Breast epithelium (tissue), 4 donors: ENCODE data around the gene MOB3A. TPM values are rescaled to one million over a fixed set of nuclear protein-coding genes. Genes with fewer than 3 reads are reported as not detected.

Source experiments
- DNase-seq, 2 donors: peaks; one replicate each; pipeline ENCODE4 v3.0.0-alpha.2; 2019; ENCODE audit warnings: low spot score in 2 of 2
- H3K27ac ChIP-seq, 2 donors: fragments of 200-600 bp; sonication (generic) in 1 of 2; one replicate each; pipeline ENCODE4 v1.5.1; 2016 to 2019; ENCODE audit warnings: mild to moderate bottlenecking in 1 of 2
- H3K27me3 ChIP-seq, 2 donors: fragments of 200-600 bp; sonication (generic) in 1 of 2; one replicate each; pipeline versions ENCODE4 v1.5.1 to v1.6.0; 2017 to 2019; ENCODE audit warnings: control low read depth in 1 of 2, mild to moderate bottlenecking in 1 of 2
- H3K36me3 ChIP-seq: fragments of 200-600 bp; one replicate; pipeline ENCODE4 v1.5.1; 2019
- H3K4me1 ChIP-seq, 2 donors: fragments of 200-600 bp; sonication (generic); one replicate each; pipeline ENCODE4 v1.5.1; 2016 to 2019; ENCODE audit warnings: control low read depth in 1 of 2
- H3K4me3 ChIP-seq, 3 donors: fragments of 200-600 bp; sonication (generic); 1 replicate in 2 of 3; 2 replicates in 1 of 3; pipeline ENCODE4 v1.5.1; 2016 to 2019; ENCODE audit warnings: mild to moderate bottlenecking in 3 of 3, moderate library complexity in 2 of 3
- H3K9me3 ChIP-seq, 2 donors: fragments of 200-600 bp; sonication (generic) in 1 of 2; one replicate each; pipeline ENCODE4 v1.5.1; 2016 to 2019; ENCODE audit warnings: control low read depth in 1 of 2
- POLR2A ChIP-seq: fragments of 450-650 bp; IDR thresholded peaks from one replicate; pipeline ENCODE4 v1.6.1; 2016; ENCODE audit warnings: antibody characterized with exemption, mild to moderate bottlenecking, moderate library complexity
- POLR2AphosphoS5 ChIP-seq, 3 donors: sonication (generic); formaldehyde crosslinking; IDR thresholded peaks; one replicate each; pipeline ENCODE4 v1.6.1; 2017; ENCODE audit warnings: antibody characterized with exemption in 3 of 3
- intact Hi-C: fragments of 100-400 bp; cut with DNase I; formaldehyde crosslinking; loops from one replicate; pipeline ENCODE4 v1.15.1; 2023; ENCODE audit warnings: low total_unique reads
- total RNA-seq, 3 donors: library from RNA; depleted of rRNA; stranded (reverse); fragments of >200 nt; gene quantifications; one replicate each; pipeline ENCODE4 v1.1.0, GENCODE V29; 2016
- TF ChIP-seq, protein P1 (sequence below), 3 donors: fragments of 450-650 bp; IDR thresholded peaks; one replicate each; pipeline ENCODE4 v1.5.1; 2016 to 2017; ENCODE audit warnings: antibody characterized with exemption in 3 of 3, mild to moderate bottlenecking in 3 of 3, moderate library complexity in 3 of 3

Gene MOB3A
- total RNA-seq, 3 donors from 2014 or later = 18.3 to 45.8 (median 29.2) TPM

GRCh38 chr19:2050991-2051772 lies 44.9 kb downstream of the MOB3A start, which contains the start of gene MKNK2:
Gene MKNK2, minus strand, starts transcription at chr19:2051244. Its CDS starts 393 bp downstream, at chr19:2050851.
- Histone ChIP-seq H3K4me1 (peaks cover 49 to 50% of the 10 kb centered on the region in 2 donors), H3K36me3 (no peaks in the 10 kb centered on the region), H3K27me3 (no peaks in the 10 kb centered on the region), H3K27ac (peak within 1 kb of the TSS; percentile 98), H3K9me3 (no peaks in the 10 kb centered on the region), H3K4me3 (peak within 1 kb of the TSS; percentile 95 to 97 (median 97))
- intact Hi-C loops = no loop called here
- peak; percentile 87 to 94 for DNase-seq
- TF ChIP-seq POLR2A (peak; percentile 65), POLR2AphosphoS5 (IDR thresholded peaks at IDR 0.05) (peak; percentile 92 to 93 (median 92))
- TF ChIP-seq, protein P1, sequence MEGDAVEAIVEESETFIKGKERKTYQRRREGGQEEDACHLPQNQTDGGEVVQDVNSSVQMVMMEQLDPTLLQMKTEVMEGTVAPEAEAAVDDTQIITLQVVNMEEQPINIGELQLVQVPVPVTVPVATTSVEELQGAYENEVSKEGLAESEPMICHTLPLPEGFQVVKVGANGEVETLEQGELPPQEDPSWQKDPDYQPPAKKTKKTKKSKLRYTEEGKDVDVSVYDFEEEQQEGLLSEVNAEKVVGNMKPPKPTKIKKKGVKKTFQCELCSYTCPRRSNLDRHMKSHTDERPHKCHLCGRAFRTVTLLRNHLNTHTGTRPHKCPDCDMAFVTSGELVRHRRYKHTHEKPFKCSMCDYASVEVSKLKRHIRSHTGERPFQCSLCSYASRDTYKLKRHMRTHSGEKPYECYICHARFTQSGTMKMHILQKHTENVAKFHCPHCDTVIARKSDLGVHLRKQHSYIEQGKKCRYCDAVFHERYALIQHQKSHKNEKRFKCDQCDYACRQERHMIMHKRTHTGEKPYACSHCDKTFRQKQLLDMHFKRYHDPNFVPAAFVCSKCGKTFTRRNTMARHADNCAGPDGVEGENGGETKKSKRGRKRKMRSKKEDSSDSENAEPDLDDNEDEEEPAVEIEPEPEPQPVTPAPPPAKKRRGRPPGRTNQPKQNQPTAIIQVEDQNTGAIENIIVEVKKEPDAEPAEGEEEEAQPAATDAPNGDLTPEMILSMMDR (IDR thresholded peaks at IDR 0.05) = peak; percentile 8 to 36 (median 28)

DNA sequence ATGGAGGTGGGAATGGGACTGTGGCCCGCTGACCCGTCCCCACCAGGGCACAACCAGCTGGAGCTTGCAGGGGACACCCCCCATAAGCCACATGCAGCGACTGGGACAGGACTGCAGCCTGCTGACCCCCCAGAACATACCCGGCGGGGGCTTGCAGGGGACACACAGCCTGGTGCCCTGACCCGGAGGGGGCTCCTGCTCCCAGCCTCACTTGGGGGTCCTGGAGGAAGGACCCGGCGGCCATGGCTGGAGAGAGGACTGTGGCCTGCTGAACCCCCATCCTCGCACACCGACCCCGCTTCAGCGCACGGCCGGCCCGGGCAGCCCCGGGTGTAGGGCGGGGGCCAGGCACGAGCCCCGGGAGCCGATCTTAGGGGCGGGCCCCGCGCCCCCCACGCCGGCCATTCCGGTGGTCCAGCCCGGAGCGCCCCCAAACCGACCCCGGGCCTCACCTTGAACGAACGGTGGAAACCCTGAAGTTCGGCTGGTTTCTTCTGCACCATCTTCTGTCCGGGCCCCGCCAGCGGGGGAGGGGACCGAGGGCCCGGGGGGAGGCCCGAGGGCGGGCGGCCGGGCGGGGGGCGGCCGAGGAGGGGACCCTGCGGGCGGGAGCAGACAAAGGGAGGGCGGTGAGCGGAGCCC lies 45.7 kb downstream of the MOB3A start:
- H3K27me3 ChIP-seq = no peaks in the 10 kb centered on the region
- peaks cover 45 to 52% of the 10 kb centered on the region in 2 donors for H3K4me1 ChIP-seq
- peak overlapping the region; percentile 95 to 97 (median 97) for H3K4me3 ChIP-seq
- H3K27ac ChIP-seq = peak overlapping the region; percentile 98
- intact Hi-C loops = no loop called here
- TF ChIP-seq, protein P1 (IDR thresholded peaks at IDR 0.05) = no peak
- TF ChIP-seq POLR2AphosphoS5 (IDR thresholded peaks at IDR 0.05) (no peak), POLR2A (no peak)
- no peak for DNase-seq
- no peaks in the 10 kb centered on the region for H3K9me3 ChIP-seq
- H3K36me3 ChIP-seq = no peaks in the 10 kb centered on the region

DNA sequence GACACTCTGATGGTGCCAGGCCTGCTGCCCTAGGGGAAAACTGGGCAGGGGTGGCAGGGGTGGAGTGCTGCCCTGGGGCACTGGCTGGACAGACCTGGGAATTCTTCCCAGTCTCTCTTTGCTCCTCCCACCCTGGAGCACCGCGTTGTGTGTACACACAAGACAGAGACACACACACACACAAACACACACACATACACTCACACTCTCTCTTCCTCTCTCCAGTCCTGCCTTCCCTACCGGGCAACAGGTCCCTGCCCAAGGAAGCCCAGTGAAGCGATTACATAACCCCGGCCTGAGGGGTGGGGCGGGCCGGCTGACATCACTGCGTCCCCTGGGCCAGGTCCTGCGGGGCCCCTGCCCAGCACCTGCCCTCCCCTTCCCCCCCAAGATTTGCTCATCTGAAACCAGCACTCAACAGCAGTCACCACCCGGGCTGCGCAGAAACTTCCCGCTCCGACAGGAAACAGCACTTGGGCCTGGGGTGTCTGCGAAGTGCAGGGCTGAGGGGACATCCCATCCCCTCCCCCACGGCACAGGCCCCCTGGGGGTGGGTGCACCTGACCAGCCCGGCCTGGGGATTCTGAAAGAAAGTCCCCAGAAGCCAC lies 46.3 kb downstream of the MOB3A start:
- peak overlapping the region; percentile 95 to 97 (median 97) for H3K4me3 ChIP-seq
- peak; percentile 74 for TF ChIP-seq POLR2A
- TF ChIP-seq POLR2AphosphoS5 (IDR thresholded peaks at IDR 0.05) = peak in 2 of 3 donors; percentile 80 to 89
- TF ChIP-seq, protein P1 (IDR thresholded peaks at IDR 0.05) = peak in 1 of 3 donors; percentile 18
- no peaks in the 10 kb centered on the region for H3K9me3 ChIP-seq
- H3K36me3 ChIP-seq = no peaks in the 10 kb centered on the region
- peaks cover 48 to 58% of the 10 kb centered on the region in 2 donors for H3K4me1 ChIP-seq
- no peaks in the 10 kb centered on the region for H3K27me3 ChIP-seq
- peak overlapping the region; percentile 98 for H3K27ac ChIP-seq
- intact Hi-C loops = no loop called here
- DNase-seq = peak; percentile 88 to 90

- Histone ChIP-seq H3K9me3 (no peaks in the 10 kb centered on the region), H3K4me1 (peaks cover 48 to 64% of the 10 kb centered on the region in 2 donors), H3K4me3 (peak overlapping the region; percentile 95 to 97 (median 97)), H3K36me3 (no peaks in the 10 kb centered on the region), H3K27ac (peak overlapping the region; percentile 98), H3K27me3 (no peaks in the 10 kb centered on the region)
- DNase-seq = peak in 1 of 2 donors; percentile 68
- TF ChIP-seq, protein P1 (IDR thresholded peaks at IDR 0.05) = no peak
- TF ChIP-seq POLR2AphosphoS5 (IDR thresholded peaks at IDR 0.05) = no peak
- TF ChIP-seq POLR2A = no peak
- intact Hi-C loops = no loop called here
These were observed 47.0 kb downstream of the MOB3A start for GRCh38 chr19:2048959-2049740.
